Osteoblast (primary cell): Measurements from ENCODE around the gene CST7. TPM values are rescaled to one million over a fixed set of nuclear protein-coding genes. Genes with fewer than 3 reads are reported as not detected.

Experiments used
- DNase-seq: peaks from one replicate; pipeline ENCODE4 v3.0.0; 2011; ENCODE audit warnings: low spot score, mixed read lengths; ENCODE audit not compliant: insufficient read length; ENCODE audit errors: missing footprints
- H2AFZ ChIP-seq: 2 replicates; pipeline ENCODE4 v1.6.0; 2011; ENCODE audit warnings: mild to moderate bottlenecking, low read length
- H3K27ac ChIP-seq: 2 replicates; pipeline ENCODE4 v1.5.1; 2011; ENCODE audit warnings: mild to moderate bottlenecking, low read depth, low read length, moderate library complexity
- H3K27me3 ChIP-seq: 2 replicates; pipeline ENCODE4 v1.6.0; 2012; ENCODE audit warnings: mild to moderate bottlenecking, control low read depth, inconsistent platforms, low read length, moderate library complexity; ENCODE audit not compliant: insufficient read depth
- H3K36me3 ChIP-seq: 2 replicates; pipeline ENCODE4 v1.5.1; 2011; ENCODE audit warnings: mild to moderate bottlenecking, low read length, control low read depth, moderate library complexity; ENCODE audit not compliant: insufficient read depth
- H3K4me1 ChIP-seq: 2 replicates; pipeline ENCODE4 v1.5.1; 2011; ENCODE audit warnings: mild to moderate bottlenecking, low read length, control low read depth, moderate library complexity; ENCODE audit not compliant: insufficient read depth
- H3K4me2 ChIP-seq: 2 replicates; pipeline ENCODE4 v1.6.0; 2011; ENCODE audit warnings: mild to moderate bottlenecking, low read length; ENCODE audit not compliant: insufficient read depth
- H3K4me3 ChIP-seq: fragments of 200-600 bp; sonication (generic); 3 replicates; pipeline ENCODE4 v1.5.1; 2012; ENCODE audit warnings: mild to moderate bottlenecking, low read length, inconsistent platforms; ENCODE audit not compliant: insufficient read depth
- H3K79me2 ChIP-seq: 2 replicates; pipeline ENCODE4 v1.6.0; 2012; ENCODE audit warnings: mild to moderate bottlenecking, low read length, control low read depth, inconsistent platforms; ENCODE audit not compliant: insufficient read depth
- H3K9me3 ChIP-seq: 2 replicates; pipeline ENCODE4 v1.5.1; 2011; ENCODE audit warnings: low read depth, low read length, control low read depth
- H4K20me1 ChIP-seq: 2 replicates; pipeline ENCODE4 v1.6.0; 2012; ENCODE audit warnings: mild to moderate bottlenecking, low read length, control low read depth; ENCODE audit not compliant: insufficient read depth
- total RNA-seq: library from RNA; depleted of rRNA; stranded (reverse); fragments of >200 nt; gene quantifications from 2 replicates; pipeline ENCODE4 v1.2.3, GENCODE V29; 2012
- TF ChIP-seq, protein P1 (sequence below): IDR thresholded peaks from 2 replicates; pipeline ENCODE4 v1.5.1; 2011; ENCODE audit warnings: mild to moderate bottlenecking, low read depth, low read length, moderate library complexity; ENCODE audit errors: extremely low read depth

CST7 gene
- total RNA-seq, 1 donor = not detected

DNA sequence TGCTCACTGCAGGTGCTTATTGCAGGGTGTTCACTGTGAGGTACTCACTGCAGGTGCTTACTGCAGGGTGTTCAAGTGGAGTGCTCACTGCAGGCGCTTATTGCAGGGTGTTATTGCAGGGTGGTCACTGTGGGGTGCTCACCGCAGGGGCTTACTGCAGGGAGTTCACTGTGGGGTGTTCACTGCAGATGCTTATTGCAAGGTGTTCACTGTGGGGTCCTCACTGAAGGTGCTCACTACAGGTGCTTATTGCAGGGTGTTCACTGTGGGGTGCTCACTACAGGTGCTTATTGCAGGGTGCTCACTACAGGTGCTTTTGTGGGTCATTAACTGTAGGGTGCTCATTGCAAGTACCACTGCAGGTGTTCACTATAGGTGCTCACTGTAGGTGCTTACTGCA lies 23.3 kb downstream of the CST7 start:
- no peak overlapping the region for H3K27ac ChIP-seq
- H3K36me3 ChIP-seq = peaks cover 65% of the 10 kb centered on the region
- H3K27me3 ChIP-seq = no peaks in the 10 kb centered on the region
- TF ChIP-seq, protein P1, sequence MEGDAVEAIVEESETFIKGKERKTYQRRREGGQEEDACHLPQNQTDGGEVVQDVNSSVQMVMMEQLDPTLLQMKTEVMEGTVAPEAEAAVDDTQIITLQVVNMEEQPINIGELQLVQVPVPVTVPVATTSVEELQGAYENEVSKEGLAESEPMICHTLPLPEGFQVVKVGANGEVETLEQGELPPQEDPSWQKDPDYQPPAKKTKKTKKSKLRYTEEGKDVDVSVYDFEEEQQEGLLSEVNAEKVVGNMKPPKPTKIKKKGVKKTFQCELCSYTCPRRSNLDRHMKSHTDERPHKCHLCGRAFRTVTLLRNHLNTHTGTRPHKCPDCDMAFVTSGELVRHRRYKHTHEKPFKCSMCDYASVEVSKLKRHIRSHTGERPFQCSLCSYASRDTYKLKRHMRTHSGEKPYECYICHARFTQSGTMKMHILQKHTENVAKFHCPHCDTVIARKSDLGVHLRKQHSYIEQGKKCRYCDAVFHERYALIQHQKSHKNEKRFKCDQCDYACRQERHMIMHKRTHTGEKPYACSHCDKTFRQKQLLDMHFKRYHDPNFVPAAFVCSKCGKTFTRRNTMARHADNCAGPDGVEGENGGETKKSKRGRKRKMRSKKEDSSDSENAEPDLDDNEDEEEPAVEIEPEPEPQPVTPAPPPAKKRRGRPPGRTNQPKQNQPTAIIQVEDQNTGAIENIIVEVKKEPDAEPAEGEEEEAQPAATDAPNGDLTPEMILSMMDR = no peak
- H2AFZ ChIP-seq = no peak overlapping the region
- H4K20me1 ChIP-seq = no peaks in the 10 kb centered on the region
- no peak overlapping the region for H3K4me2 ChIP-seq
- peaks cover 9% of the 10 kb centered on the region for H3K79me2 ChIP-seq
- no peak overlapping the region for H3K4me3 ChIP-seq
- no peaks in the 10 kb centered on the region for H3K9me3 ChIP-seq
- no peak for DNase-seq
- no peaks in the 10 kb centered on the region for H3K4me1 ChIP-seq

- H3K4me3 ChIP-seq = no peak overlapping the region
- H3K36me3 ChIP-seq = peaks cover 32% of the 10 kb centered on the region
Measured at GRCh38 chr20:24977336-24977735, 28.3 kb downstream of the CST7 start.

DNA sequence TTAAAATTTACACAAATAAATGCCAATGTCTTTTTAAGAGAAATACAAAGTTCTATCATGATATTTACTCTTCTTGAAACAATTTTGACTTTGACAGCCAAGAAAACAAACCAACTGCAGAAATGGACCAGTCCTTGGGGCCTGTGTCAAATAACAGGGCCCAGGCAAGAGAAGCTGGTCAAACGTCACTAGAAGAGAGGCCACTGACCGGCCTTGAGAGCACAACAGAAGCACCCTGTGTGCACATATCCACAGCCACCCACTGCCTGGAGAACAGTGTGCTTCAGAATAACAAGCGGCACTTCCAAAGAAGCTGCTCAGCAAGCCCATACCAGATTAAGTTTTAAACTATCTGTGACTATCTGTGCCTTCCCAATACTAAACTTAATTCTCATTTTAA lies 28.7 kb downstream of the CST7 start:
- Histone ChIP-seq H3K4me3 (no peak overlapping the region), H2AFZ (no peak overlapping the region), H3K36me3 (peaks cover 28% of the 10 kb centered on the region), H4K20me1 (peaks cover 17% of the 10 kb centered on the region), H3K4me2 (no peak overlapping the region), H3K4me1 (peaks cover 4% of the 10 kb centered on the region), H3K27me3 (no peaks in the 10 kb centered on the region), H3K9me3 (no peaks in the 10 kb centered on the region), H3K79me2 (peaks cover 31% of the 10 kb centered on the region), H3K27ac (no peak overlapping the region)
- TF ChIP-seq, protein P1 = no peak
- no peak for DNase-seq

More at GRCh38 chr20:24977336-24977735, 28.3 kb downstream of the CST7 start:
- Histone ChIP-seq H3K27me3 (no peaks in the 10 kb centered on the region), H4K20me1 (peaks cover 17% of the 10 kb centered on the region), H2AFZ (no peak overlapping the region), H3K79me2 (peaks cover 31% of the 10 kb centered on the region), H3K27ac (no peak overlapping the region), H3K4me1 (peaks cover 3% of the 10 kb centered on the region), H3K4me2 (no peak overlapping the region), H3K9me3 (no peaks in the 10 kb centered on the region)
- TF ChIP-seq, protein P1 = no peak
- DNase-seq = no peak

DNA sequence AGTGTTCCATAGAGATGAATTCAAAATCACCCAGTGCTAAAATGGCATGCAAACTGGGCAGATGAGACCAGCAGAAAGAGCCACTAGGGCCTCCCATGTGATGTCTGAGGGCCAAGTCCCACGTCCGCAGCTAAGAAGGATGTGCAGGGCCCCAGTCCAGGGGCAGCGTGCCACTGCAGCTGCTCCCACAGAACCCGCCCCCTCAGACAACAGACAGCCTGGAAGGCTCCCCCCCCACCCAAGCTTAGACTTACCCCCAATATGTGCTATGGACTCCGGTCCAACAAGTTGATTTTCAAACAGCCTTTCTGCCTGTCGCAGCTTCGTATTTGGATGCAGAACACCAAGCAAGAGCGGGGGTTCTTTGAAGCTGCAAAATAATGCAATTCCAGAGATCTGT lies 29.4 kb downstream of the CST7 start:
- Histone ChIP-seq H4K20me1 (peaks cover 17% of the 10 kb centered on the region), H3K79me2 (peaks cover 31% of the 10 kb centered on the region), H3K9me3 (no peaks in the 10 kb centered on the region), H3K4me2 (no peak overlapping the region), H3K4me1 (peaks cover 4% of the 10 kb centered on the region), H3K4me3 (no peak overlapping the region), H3K36me3 (peaks cover 29% of the 10 kb centered on the region), H3K27ac (no peak overlapping the region), H3K27me3 (no peaks in the 10 kb centered on the region), H2AFZ (no peak overlapping the region)
- DNase-seq = no peak
- TF ChIP-seq, protein P1 = no peak
